ENCODE measurements around the gene IL1R1.

Gene IL1R1

GRCh38 chr2:102130647-102130991 lies 11.9 kb upstream of the IL1R1 start:
- TF ChIP-seq, protein P1, sequence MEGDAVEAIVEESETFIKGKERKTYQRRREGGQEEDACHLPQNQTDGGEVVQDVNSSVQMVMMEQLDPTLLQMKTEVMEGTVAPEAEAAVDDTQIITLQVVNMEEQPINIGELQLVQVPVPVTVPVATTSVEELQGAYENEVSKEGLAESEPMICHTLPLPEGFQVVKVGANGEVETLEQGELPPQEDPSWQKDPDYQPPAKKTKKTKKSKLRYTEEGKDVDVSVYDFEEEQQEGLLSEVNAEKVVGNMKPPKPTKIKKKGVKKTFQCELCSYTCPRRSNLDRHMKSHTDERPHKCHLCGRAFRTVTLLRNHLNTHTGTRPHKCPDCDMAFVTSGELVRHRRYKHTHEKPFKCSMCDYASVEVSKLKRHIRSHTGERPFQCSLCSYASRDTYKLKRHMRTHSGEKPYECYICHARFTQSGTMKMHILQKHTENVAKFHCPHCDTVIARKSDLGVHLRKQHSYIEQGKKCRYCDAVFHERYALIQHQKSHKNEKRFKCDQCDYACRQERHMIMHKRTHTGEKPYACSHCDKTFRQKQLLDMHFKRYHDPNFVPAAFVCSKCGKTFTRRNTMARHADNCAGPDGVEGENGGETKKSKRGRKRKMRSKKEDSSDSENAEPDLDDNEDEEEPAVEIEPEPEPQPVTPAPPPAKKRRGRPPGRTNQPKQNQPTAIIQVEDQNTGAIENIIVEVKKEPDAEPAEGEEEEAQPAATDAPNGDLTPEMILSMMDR (conservative IDR thresholded peaks at IDR 0.05): no peak
- H3K27ac ChIP-seq: no peak overlapping the region

DNA sequence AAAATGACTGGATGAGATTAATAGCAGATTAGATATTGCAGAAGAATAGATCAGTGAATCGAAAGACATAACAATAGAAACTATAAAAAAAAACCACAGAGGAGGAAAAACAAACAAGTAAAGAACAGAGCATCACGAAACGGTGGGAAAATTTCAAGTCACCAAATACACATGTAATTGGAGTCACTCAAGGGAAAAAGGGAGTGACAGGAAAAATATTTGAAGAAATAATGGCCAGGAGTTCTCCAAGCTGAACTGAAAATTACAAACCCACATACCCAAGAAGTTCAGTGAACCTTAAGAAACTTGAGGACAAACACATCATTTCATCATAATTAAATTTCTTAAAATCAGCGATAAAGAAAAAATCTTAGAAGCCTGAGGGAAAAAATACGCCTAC lies 11.0 kb upstream of the IL1R1 start:
- TF ChIP-seq, protein P1 (conservative IDR thresholded peaks at IDR 0.05): no peak
- H3K27ac ChIP-seq: no peak overlapping the region

GRCh38 chr2:102137138-102137537 lies 5.4 kb upstream of the IL1R1 start:
- TF ChIP-seq, protein P1 (conservative IDR thresholded peaks at IDR 0.05): no peak
- H3K27ac ChIP-seq: no peak overlapping the region

- TF ChIP-seq, protein P1 (conservative IDR thresholded peaks at IDR 0.05): no peak
- no peak overlapping the region for H3K27ac ChIP-seq
These were observed 4.2 kb upstream of the IL1R1 start for GRCh38 chr2:102138331-102138730.

DNA sequence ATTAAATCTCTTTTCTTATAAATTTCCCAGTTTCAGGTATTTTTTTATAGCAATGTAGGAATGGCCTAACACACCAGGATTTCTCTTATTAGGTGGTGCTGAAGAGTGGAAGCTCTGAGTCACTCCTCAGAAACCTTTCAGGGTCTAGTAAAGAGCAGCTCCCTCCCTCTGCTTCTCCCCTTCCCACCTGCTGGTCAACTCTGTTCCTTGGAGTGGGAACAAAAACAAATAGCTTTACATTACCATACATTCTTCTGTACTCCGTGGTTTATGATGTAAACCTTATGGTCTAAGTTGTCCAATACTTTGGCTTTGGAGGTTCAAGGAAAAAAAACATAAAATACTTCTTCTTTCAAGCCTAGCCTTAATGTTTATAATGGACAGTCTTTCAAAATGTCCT lies 2.7 kb upstream of the IL1R1 start:
- TF ChIP-seq, protein P1 (conservative IDR thresholded peaks at IDR 0.05): no peak
- H3K27ac ChIP-seq: no peak overlapping the region

- TF ChIP-seq, protein P1 (conservative IDR thresholded peaks at IDR 0.05): no peak
- H3K27ac ChIP-seq: peak overlapping the region; percentile 78
These were observed 2.2 kb upstream of the IL1R1 start for GRCh38 chr2:102140377-102140776.

GRCh38 chr2:102141011-102141943 lies 1.3 kb upstream of the IL1R1 start:
- H3K27ac ChIP-seq: peak overlapping the region; percentile 78
- TF ChIP-seq, protein P1 (conservative IDR thresholded peaks at IDR 0.05): no peak

Data from VCaP (cell line).